Measurements from ENCODE around the gene IWS1. TPM values are rescaled to one million over a fixed set of nuclear protein-coding genes. Genes with fewer than 3 reads are reported as not detected.
A peak's percentile ranks its signal among the peaks of the same experiment; 100 is the strongest.
"Not testable (repeated sequence)": the region's sequence is repeated elsewhere in the genome, so short reads cannot be mapped to it uniquely, and the experiment has no call there.

Gene IWS1
- total and polyA plus RNA-seq, 9 of the 15 experiments (the other 6 are each of a cell fraction or from before 2014, with no cell fraction given) = 20.8 to 67.2 (median 46.6) TPM

DNA sequence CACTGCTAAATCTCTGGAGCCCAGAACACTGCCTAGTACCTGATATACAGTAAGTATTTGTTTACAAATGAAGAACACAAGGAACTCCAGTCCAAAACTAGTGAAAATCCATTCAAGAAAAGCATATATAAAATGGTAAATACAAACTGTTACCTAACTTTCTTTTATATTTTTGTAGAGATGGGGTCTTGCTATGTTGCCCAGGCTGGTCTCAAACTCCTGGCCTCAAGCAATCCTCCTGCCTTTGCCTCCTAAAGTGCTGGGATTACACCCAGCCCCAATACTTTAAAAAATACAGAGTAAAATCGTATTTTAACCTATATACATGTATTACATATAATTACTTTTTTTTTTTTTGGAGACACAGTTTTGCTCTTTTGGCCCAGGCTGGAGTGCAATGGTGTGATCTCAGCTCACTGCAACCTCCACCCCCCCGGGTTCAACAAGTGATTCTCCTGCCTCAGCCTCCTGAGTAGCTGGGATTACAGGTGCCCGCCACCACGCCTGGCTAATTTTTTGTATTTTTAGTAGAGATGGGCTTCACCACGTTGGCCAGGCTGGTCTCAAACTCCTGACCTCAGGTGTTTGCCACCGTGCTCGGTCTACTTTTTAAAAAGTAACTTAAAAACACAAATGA, 2.0 kb downstream of the IWS1 start:
- H3K4me3 ChIP-seq; H3K9me3 ChIP-seq (replicated peaks; ENCODE audit: control insufficient read depth, insufficient read depth, low read depth, low read length); in situ Hi-C loops (cut with MboI); DNase-seq (ENCODE audit: extremely low read depth in 1 of 4, low spot score in 3 of 4); H3K4me2 ChIP-seq (ENCODE audit: insufficient read depth, low read length); H3K4me1 ChIP-seq (replicated peaks in 1 of 2; ENCODE audit: control insufficient read depth in 2 of 2, insufficient read depth in 2 of 2, low read length in 2 of 2); FAIRE-seq; H2AFZ ChIP-seq (ENCODE audit: low read depth, low read length); POLR2A ChIA-PET; H3K9me1 ChIP-seq (ENCODE audit: control insufficient read depth, insufficient read depth, low read length); H4K20me1 ChIP-seq (replicated peaks; ENCODE audit: control insufficient read depth, insufficient read depth, low read length); CTCF ChIA-PET (ENCODE audit: low intra/inter-chr PET ratio); H3K27me3 ChIP-seq (ENCODE audit: control insufficient read depth in 2 of 2, insufficient read depth in 2 of 2, low read length in 2 of 2); H3K27ac ChIP-seq (ENCODE audit: extremely low read depth, low read depth, low read length); ATAC-seq; intact Hi-C loops (cut with micrococcal nuclease); H3K9ac ChIP-seq (ENCODE audit: insufficient read depth in 1 of 2, low read depth in 2 of 2, low read length in 2 of 2): not testable (repeated sequence)
- 92% methylated on average over 6 of the region's 7 CpGs for WGBS (ENCODE audit: insufficient coverage, low coverage, missing lambda C conversion rate)
- BruUV-seq (replicated peaks) = TSS peak; percentile 18
- TF ChIP-seq RBM25 (IDR thresholded peaks at IDR 0.05; ENCODE audit: low read depth, low read length, severe bottlenecking) (peak; percentile 72), ZNF121 (CRISPR knock-in tag; conservative IDR thresholded peaks at IDR 0.05) (peak; percentile 44; the same call in 1 of the 2 replicates)
- Histone ChIP-seq H3K36me3 (ENCODE audit: control insufficient read depth, insufficient read depth, low read length) (peaks cover 41% of the 10 kb centered on the region; the same call in 2 of the 3 replicates), H3K79me2 (ENCODE audit: control insufficient read depth, insufficient read depth, low read length) (peaks cover 65% of the 10 kb centered on the region)

DNA sequence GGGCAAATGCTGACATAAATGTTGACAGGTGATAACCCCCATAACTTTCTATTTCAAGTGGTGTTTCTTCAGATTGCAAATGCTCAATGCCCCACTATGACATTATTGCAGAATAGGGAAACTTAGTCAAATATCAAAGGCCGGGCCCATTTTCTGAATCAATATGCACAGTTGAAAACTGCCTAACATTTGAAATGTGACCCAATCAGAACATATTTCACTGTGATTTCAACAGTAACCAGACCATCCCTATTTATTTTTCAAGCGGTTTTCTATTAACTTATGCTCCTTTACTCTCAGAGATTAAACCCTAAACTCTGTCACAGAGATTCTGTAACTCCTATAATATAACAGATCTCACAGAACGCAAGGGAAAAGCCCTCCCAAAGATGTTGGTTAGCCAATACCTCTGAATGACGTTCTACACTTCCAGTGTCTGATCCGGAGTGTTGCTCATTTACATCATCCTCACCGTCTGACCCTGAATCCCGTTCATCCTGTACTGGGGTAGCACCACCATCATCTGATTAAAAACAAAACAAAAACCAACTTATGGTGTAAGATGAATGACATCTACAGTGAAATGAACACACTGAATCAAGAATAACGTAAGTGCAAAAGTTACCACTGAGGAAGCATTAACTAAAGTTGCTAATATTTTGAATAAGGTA, 2.9 kb downstream of the IWS1 start:
- Histone ChIP-seq H3K9me1 (ENCODE audit: control insufficient read depth, insufficient read depth, low read length) (no peaks in the 10 kb centered on the region), H3K27me3 (ENCODE audit: control insufficient read depth in 2 of 2, insufficient read depth in 2 of 2, low read length in 2 of 2) (no peaks in the 10 kb centered on the region), H3K4me1 (replicated peaks in 1 of 2; ENCODE audit: control insufficient read depth in 2 of 2, insufficient read depth in 2 of 2, low read length in 2 of 2) (peaks cover 7 to 9% of the 10 kb centered on the region in 2 experiments; a peak in 4 of 5 replicates), H3K9me3 (replicated peaks; ENCODE audit: control insufficient read depth, insufficient read depth, low read depth, low read length) (no peaks in the 10 kb centered on the region), H3K36me3 (ENCODE audit: control insufficient read depth, insufficient read depth, low read length) (peaks cover 49% of the 10 kb centered on the region; the same call in 2 of the 3 replicates), H4K20me1 (replicated peaks; ENCODE audit: control insufficient read depth, insufficient read depth, low read length) (no peaks in the 10 kb centered on the region), H3K9ac (ENCODE audit: insufficient read depth in 1 of 2, low read depth in 2 of 2, low read length in 2 of 2) (no peak overlapping the region), H3K4me2 (ENCODE audit: insufficient read depth, low read length) (no peak overlapping the region), H2AFZ (ENCODE audit: low read depth, low read length) (no peak overlapping the region), H3K79me2 (ENCODE audit: control insufficient read depth, insufficient read depth, low read length) (peaks cover 74% of the 10 kb centered on the region), H3K4me3 (no peak overlapping the region), H3K27ac (ENCODE audit: extremely low read depth, low read depth, low read length) (no peak overlapping the region)
- FAIRE-seq (no peak), ATAC-seq (no peak), DNase-seq (ENCODE audit: extremely low read depth in 1 of 4, low spot score in 3 of 4) (no peak)
- ChIA-PET CTCF (ENCODE audit: low intra/inter-chr PET ratio) (interaction anchor here (0.5 kb wide), 1 partner anchor 1232 kb away, joined by 4 read pairs; no protein-coding TSS in a partner anchor), POLR2A (interaction anchor here (1.0 kb wide), 1 partner anchor 15 kb away, joined by 3 read pairs; no protein-coding TSS in a partner anchor)
- 87% methylated on average over 8 of the region's 8 CpGs for WGBS (ENCODE audit: insufficient coverage, low coverage, missing lambda C conversion rate)
- intact Hi-C loops (cut with micrococcal nuclease) (no loop called here), in situ Hi-C loops (cut with MboI) (no loop called here)
- BruUV-seq (replicated peaks) = no TSS peak
- no peak for TF ChIP-seq ZKSCAN1 (IDR thresholded peaks at IDR 0.05; ENCODE audit: low read depth, low read length)
- TF ChIP-seq, protein P1, sequence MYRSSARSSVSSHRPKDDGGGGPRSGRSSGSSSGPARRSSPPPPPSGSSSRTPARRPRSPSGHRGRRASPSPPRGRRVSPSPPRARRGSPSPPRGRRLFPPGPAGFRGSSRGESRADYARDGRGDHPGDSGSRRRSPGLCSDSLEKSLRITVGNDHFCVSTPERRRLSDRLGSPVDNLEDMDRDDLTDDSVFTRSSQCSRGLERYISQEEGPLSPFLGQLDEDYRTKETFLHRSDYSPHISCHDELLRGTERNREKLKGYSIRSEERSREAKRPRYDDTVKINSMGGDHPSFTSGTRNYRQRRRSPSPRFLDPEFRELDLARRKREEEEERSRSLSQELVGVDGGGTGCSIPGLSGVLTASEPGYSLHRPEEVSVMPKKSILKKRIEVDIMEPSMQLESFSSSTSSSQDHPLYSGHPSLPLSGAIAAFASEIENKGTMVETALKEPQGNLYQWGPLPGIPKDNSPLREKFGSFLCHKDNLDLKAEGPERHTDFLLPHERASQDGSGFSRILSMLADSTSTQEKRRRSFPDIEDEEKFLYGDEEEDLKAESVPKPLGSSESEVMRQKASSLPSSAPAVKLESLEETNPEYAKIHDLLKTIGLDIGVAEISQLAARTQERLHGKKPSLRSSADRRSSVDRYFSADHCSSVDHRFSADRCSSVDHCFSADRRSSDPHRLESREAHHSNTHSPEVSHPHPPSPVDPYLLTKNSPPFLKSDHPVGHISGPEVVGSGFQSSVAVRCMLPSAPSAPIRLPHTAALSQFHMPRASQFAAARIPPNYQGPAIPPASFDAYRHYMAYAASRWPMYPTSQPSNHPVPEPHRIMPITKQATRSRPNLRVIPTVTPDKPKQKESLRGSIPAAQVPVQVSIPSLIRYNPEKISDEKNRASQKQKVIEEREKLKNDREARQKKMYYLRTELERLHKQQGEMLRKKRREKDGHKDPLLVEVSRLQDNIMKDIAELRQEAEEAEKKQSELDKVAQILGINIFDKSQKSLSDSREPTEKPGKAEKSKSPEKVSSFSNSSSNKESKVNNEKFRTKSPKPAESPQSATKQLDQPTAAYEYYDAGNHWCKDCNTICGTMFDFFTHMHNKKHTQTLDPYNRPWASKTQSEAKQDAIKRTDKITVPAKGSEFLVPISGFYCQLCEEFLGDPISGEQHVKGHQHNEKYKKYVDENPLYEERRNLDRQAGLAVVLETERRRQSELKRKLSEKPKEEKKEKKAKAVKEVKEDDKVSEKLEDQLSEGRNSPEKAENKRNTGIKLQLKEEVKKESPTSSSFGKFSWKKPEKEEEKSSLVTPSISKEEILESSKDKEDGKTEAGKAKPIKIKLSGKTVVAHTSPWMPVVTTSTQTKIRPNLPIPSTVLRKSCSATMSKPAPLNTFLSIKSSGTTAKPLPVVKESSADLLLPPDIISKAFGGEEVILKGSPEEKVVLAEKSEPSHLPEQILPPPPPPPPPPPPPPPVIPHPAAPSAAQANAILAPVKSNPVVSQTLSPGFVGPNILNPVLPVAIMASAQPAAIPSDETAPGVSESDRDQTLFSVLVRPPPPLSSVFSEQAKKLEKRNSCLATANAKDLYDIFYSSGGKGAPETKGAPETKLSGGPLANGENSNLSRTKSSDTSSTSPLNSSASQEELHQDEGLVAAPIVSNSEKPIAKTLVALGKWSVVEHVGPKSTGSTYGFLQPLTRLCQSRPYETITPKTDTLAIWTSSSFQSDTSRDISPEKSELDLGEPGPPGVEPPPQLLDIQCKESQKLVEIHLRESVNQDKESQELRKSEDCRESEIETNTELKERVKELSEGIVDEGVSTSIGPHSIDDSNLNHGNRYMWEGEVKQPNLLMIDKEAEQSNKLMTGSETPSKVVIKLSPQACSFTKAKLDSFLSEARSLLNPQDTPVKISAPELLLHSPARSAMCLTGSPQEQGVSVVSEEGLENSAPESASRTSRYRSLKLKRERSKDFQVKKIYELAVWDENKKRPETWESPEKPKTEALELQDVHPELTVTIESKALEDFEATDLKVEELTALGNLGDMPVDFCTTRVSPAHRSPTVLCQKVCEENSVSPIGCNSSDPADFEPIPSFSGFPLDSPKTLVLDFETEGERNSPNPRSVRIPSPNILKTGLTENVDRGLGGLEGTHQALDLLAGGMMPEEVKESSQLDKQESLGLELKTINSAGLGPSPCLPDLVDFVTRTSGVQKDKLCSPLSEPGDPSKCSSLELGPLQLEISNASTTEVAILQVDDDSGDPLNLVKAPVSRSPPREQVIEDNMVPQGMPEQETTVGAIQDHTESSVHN (IDR thresholded peaks at IDR 0.05; ENCODE audit: borderline replicate concordance in 1 of 2, low read depth in 1 of 2) = no peak
- no peak for TF ChIP-seq ZNF79 (CRISPR knock-in tag; IDR thresholded peaks at IDR 0.05; ENCODE audit: low read depth)
